ENCODE data around the gene OBSCN. TPM values are rescaled to one million over a fixed set of nuclear protein-coding genes. Genes with fewer than 3 reads are reported as not detected.

The OBSCN gene
- total and polyA plus RNA-seq, 2 of the 13 experiments (the other 11 are each of a cell fraction or from before 2014, with no cell fraction given), result 0.20 TPM

- no peak overlapping the region for H3K4me3 ChIP-seq (replicated peaks in 1 of 3; ENCODE audit: insufficient read depth in 1 of 3, low read depth in 2 of 3, low read length in 3 of 3)
- BruUV-seq (replicated peaks), result no TSS peak
- H3K36me3 ChIP-seq (replicated peaks in 1 of 2; ENCODE audit: control insufficient read depth in 1 of 2, insufficient read depth in 2 of 2, low read length in 2 of 2), result no peaks in the 10 kb centered on the region
- H3K4me1 ChIP-seq (ENCODE audit: insufficient read depth, low read length), result peaks cover 11% of the 10 kb centered on the region; the same call in 1 of the 2 replicates
- intact Hi-C loops (cut with micrococcal nuclease; ENCODE audit: unreplicated experiment) (no loop called here), in situ Hi-C loops (cut with HindIII; ENCODE audit: extremely low pct_ligation_motif_present, low pct_unique_long_range_greater_than_20kb) (no loop called here)
- no peak overlapping the region for H3K4me2 ChIP-seq (ENCODE audit: low read depth, low read length)
- no peaks in the 10 kb centered on the region for H3K9me3 ChIP-seq (ENCODE audit: low read length)
- H2AFZ ChIP-seq (ENCODE audit: low read length), result no peak overlapping the region
- CTCF ChIA-PET (ENCODE audit: low intra/inter-chr PET ratio, low total read pairs), result no interaction called here
- ATAC-seq (no peak), DNase-seq (ENCODE audit: low spot score) (no peak), FAIRE-seq (no peak)
- H3K27ac ChIP-seq (ENCODE audit: extremely low read length, insufficient read depth, low read length), result no peak overlapping the region
- no peaks in the 10 kb centered on the region for H4K20me1 ChIP-seq (ENCODE audit: insufficient read depth, low read length)
- H3K27me3 ChIP-seq (ENCODE audit: control insufficient read depth in 1 of 2, insufficient read depth in 2 of 2, low read length in 2 of 2), result peaks cover 6 to 50% of the 10 kb centered on the region in 2 experiments
- no peaks in the 10 kb centered on the region for H3K79me2 ChIP-seq (ENCODE audit: insufficient read depth, low read length)
- no peak overlapping the region for H3K9ac ChIP-seq (ENCODE audit: insufficient read depth, low read depth, low read length)
- 51% methylated on average over 13 of the region's 20 CpGs for WGBS (ENCODE audit: low lambda C conversion rate)
- POLR2A ChIA-PET, result no interaction called here
- TF ChIP-seq HMG20A (CRISPR knock-in tag; IDR thresholded peaks at IDR 0.05; ENCODE audit: borderline replicate concordance) (no peak), ZBTB44 (CRISPR knock-in tag; IDR thresholded peaks at IDR 0.05) (no peak), FLYWCH1 (CRISPR knock-in tag; IDR thresholded peaks at IDR 0.05) (no peak), ZBTB7B (CRISPR knock-in tag; IDR thresholded peaks at IDR 0.05) (no peak), ZIK1 (CRISPR knock-in tag; IDR thresholded peaks at IDR 0.05; ENCODE audit: borderline replicate concordance, low read depth) (no peak), SMC3 (IDR thresholded peaks at IDR 0.05; ENCODE audit: low read length) (no peak), ZNF672 (CRISPR knock-in tag; IDR thresholded peaks at IDR 0.05) (no peak)
These were observed 75.8 kb downstream of the OBSCN start for GRCh38 chr1:228283476-228284147.

- Histone ChIP-seq H3K4me2 (ENCODE audit: low read depth, low read length) (no peak overlapping the region), H2AFZ (ENCODE audit: low read length) (no peak overlapping the region), H4K20me1 (ENCODE audit: insufficient read depth, low read length) (no peaks in the 10 kb centered on the region), H3K4me3 (replicated peaks in 1 of 3; ENCODE audit: insufficient read depth in 1 of 3, low read depth in 2 of 3, low read length in 3 of 3) (no peak overlapping the region), H3K36me3 (replicated peaks in 1 of 2; ENCODE audit: control insufficient read depth in 1 of 2, insufficient read depth in 2 of 2, low read length in 2 of 2) (no peaks in the 10 kb centered on the region), H3K9ac (ENCODE audit: insufficient read depth, low read depth, low read length) (no peak overlapping the region), H3K4me1 (ENCODE audit: insufficient read depth, low read length) (peaks cover 9% of the 10 kb centered on the region; the same call in 1 of the 2 replicates), H3K9me3 (ENCODE audit: low read length) (no peaks in the 10 kb centered on the region), H3K79me2 (ENCODE audit: insufficient read depth, low read length) (no peaks in the 10 kb centered on the region), H3K27ac (ENCODE audit: extremely low read length, insufficient read depth, low read length) (no peak overlapping the region), H3K27me3 (ENCODE audit: control insufficient read depth in 1 of 2, insufficient read depth in 2 of 2, low read length in 2 of 2) (peaks cover 4 to 52% of the 10 kb centered on the region in 2 experiments)
- FAIRE-seq (no peak), DNase-seq (ENCODE audit: low spot score) (no peak), ATAC-seq (no peak)
- intact Hi-C loops (cut with micrococcal nuclease; ENCODE audit: unreplicated experiment) (no loop called here), in situ Hi-C loops (cut with HindIII; ENCODE audit: extremely low pct_ligation_motif_present, low pct_unique_long_range_greater_than_20kb) (no loop called here)
- no TSS peak for BruUV-seq (replicated peaks)
- ChIA-PET POLR2A (no interaction called here), CTCF (ENCODE audit: low intra/inter-chr PET ratio, low total read pairs) (no interaction called here)
- 0% methylated on average over 3 of the region's 3 CpGs for WGBS (ENCODE audit: low lambda C conversion rate)
- no peak for TF ChIP-seq ISL2 (CRISPR knock-in tag; IDR thresholded peaks at IDR 0.05)
- no peak for TF ChIP-seq KLF12 (CRISPR knock-in tag; IDR thresholded peaks at IDR 0.05; ENCODE audit: borderline replicate concordance)
- TF ChIP-seq GLMP (CRISPR knock-in tag; IDR thresholded peaks at IDR 0.05; ENCODE audit: borderline replicate concordance), result no peak
- TF ChIP-seq ZBTB7A (CRISPR knock-in tag; IDR thresholded peaks at IDR 0.05), result no peak
- no peak for TF ChIP-seq ZUFSP (CRISPR knock-in tag; IDR thresholded peaks at IDR 0.05; ENCODE audit: borderline replicate concordance)
- TF ChIP-seq U2AF1 (optimal IDR thresholded peaks at IDR 0.05; ENCODE audit: low read depth, low read length), result no peak
- no peak for TF ChIP-seq ZNF784 (CRISPR knock-in tag; IDR thresholded peaks at IDR 0.05; ENCODE audit: borderline replicate concordance)
These were observed 76.3 kb downstream of the OBSCN start for GRCh38 chr1:228284148-228284495.
